Measurements from ENCODE around the gene ERGIC1. TPM values are rescaled to one million over a fixed set of nuclear protein-coding genes. Genes with fewer than 3 reads are reported as not detected.
A peak's percentile ranks its signal among the peaks of the same experiment; 100 is the strongest.

Gene ERGIC1
- total RNA-seq, 1 experiment from 2014 or later: 89.8 TPM

DNA sequence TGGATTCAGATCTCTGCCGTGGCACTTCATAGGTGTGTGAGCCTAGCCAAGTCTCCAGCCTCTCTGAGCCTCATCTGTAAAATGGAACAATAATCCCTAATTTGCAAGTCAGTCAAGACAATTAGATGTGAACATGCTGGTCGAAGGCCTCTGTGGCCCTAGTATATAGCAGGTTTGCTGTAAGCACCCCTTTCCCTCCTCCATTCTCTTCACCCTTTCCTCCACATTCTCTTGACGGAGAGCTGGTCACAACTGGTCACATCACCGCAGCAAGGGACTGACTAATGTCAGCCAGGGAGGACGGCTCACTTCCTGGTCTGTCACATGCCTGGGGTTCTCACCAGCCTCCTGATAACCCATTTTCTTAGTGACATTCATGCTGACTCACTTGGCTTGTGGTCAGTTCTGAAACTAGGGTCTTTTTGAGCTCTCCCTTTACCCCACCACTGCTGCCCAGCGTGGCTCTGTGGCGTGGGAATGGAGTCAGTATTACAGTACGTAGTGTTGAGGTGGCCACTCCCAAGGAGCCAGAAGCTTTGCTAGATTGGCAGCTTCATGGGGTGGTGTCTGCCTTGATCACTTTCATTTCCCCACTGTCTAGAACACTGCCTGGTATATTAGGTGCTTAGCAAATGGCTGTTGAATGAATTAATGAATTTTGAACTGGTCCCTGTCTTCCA is 47.8 kb downstream of the ERGIC1 start:
- ChIA-PET CTCF (interaction anchor here (1.1 to 1.3 kb wide), 3 partner anchors 10 to 165 kb away, joined by 3 to 4 read pairs (median 3); no protein-coding TSS in a partner anchor), POLR2A (no interaction called here)
- Mint-ChIP-seq H3K4me1 (peaks cover 6% of the 10 kb centered on the region; the same call in 1 of the 2 replicates), H3K9me3 (peaks cover 10% of the 10 kb centered on the region), H3K4me3 (no peak overlapping the region), H3K27ac (peak overlapping the region; percentile 27; the same call in 1 of the 2 replicates), H3K27me3 (ENCODE audit: low read depth) (no peaks in the 10 kb centered on the region), H3K36me3 (peaks cover 21% of the 10 kb centered on the region)
- TF ChIP-seq, protein P1, sequence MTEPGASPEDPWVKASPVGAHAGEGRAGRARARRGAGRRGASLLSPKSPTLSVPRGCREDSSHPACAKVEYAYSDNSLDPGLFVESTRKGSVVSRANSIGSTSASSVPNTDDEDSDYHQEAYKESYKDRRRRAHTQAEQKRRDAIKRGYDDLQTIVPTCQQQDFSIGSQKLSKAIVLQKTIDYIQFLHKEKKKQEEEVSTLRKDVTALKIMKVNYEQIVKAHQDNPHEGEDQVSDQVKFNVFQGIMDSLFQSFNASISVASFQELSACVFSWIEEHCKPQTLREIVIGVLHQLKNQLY (CRISPR knock-in tag; IDR thresholded peaks at IDR 0.05): no peak
- TF ChIP-seq, protein P2, sequence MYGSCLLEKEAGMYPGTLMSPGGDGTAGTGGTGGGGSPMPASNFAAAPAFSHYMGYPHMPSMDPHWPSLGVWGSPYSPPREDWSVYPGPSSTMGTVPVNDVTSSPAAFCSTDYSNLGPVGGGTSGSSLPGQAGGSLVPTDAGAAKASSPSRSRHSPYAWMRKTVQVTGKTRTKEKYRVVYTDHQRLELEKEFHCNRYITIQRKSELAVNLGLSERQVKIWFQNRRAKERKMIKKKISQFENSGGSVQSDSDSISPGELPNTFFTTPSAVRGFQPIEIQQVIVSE (CRISPR knock-in tag; IDR thresholded peaks at IDR 0.05; ENCODE audit: borderline replicate concordance): no peak
- TF ChIP-seq, protein P3, sequence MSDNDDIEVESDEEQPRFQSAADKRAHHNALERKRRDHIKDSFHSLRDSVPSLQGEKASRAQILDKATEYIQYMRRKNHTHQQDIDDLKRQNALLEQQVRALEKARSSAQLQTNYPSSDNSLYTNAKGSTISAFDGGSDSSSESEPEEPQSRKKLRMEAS (CRISPR knock-in tag; IDR thresholded peaks at IDR 0.05): no peak
- TF ChIP-seq FOXK1 (CRISPR knock-in tag; IDR thresholded peaks at IDR 0.05) (no peak), RELA (CRISPR knock-in tag; IDR thresholded peaks at IDR 0.05; ENCODE audit: borderline replicate concordance) (no peak), FOXP4 (CRISPR knock-in tag; IDR thresholded peaks at IDR 0.05) (no peak), CREM (CRISPR knock-in tag; IDR thresholded peaks at IDR 0.05) (no peak), NFYB (CRISPR knock-in tag; conservative IDR thresholded peaks at IDR 0.05; ENCODE audit: low read depth) (no peak), EMX1 (CRISPR knock-in tag; IDR thresholded peaks at IDR 0.05) (no peak), CBFB (CRISPR knock-in tag; IDR thresholded peaks at IDR 0.05; ENCODE audit: low read depth) (no peak), ZNF512 (CRISPR knock-in tag; IDR thresholded peaks at IDR 0.05; ENCODE audit: borderline replicate concordance) (no peak), ZNF416 (CRISPR knock-in tag; IDR thresholded peaks at IDR 0.05) (no peak), ZNF121 (CRISPR knock-in tag; IDR thresholded peaks at IDR 0.05) (no peak), ZNF219 (CRISPR knock-in tag; IDR thresholded peaks at IDR 0.05; ENCODE audit: borderline replicate concordance) (no peak), ETV6 (CRISPR knock-in tag; IDR thresholded peaks at IDR 0.05) (no peak)
- TF ChIP-seq, protein P4, sequence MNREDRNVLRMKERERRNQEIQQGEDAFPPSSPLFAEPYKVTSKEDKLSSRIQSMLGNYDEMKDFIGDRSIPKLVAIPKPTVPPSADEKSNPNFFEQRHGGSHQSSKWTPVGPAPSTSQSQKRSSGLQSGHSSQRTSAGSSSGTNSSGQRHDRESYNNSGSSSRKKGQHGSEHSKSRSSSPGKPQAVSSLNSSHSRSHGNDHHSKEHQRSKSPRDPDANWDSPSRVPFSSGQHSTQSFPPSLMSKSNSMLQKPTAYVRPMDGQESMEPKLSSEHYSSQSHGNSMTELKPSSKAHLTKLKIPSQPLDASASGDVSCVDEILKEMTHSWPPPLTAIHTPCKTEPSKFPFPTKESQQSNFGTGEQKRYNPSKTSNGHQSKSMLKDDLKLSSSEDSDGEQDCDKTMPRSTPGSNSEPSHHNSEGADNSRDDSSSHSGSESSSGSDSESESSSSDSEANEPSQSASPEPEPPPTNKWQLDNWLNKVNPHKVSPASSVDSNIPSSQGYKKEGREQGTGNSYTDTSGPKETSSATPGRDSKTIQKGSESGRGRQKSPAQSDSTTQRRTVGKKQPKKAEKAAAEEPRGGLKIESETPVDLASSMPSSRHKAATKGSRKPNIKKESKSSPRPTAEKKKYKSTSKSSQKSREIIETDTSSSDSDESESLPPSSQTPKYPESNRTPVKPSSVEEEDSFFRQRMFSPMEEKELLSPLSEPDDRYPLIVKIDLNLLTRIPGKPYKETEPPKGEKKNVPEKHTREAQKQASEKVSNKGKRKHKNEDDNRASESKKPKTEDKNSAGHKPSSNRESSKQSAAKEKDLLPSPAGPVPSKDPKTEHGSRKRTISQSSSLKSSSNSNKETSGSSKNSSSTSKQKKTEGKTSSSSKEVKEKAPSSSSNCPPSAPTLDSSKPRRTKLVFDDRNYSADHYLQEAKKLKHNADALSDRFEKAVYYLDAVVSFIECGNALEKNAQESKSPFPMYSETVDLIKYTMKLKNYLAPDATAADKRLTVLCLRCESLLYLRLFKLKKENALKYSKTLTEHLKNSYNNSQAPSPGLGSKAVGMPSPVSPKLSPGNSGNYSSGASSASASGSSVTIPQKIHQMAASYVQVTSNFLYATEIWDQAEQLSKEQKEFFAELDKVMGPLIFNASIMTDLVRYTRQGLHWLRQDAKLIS (CRISPR knock-in tag; IDR thresholded peaks at IDR 0.05; ENCODE audit: borderline replicate concordance): no peak
- TF ChIP-seq, protein P5, sequence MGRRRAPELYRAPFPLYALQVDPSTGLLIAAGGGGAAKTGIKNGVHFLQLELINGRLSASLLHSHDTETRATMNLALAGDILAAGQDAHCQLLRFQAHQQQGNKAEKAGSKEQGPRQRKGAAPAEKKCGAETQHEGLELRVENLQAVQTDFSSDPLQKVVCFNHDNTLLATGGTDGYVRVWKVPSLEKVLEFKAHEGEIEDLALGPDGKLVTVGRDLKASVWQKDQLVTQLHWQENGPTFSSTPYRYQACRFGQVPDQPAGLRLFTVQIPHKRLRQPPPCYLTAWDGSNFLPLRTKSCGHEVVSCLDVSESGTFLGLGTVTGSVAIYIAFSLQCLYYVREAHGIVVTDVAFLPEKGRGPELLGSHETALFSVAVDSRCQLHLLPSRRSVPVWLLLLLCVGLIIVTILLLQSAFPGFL (CRISPR knock-in tag; IDR thresholded peaks at IDR 0.05; ENCODE audit: borderline replicate concordance): no peak
- TF ChIP-seq, protein P6, sequence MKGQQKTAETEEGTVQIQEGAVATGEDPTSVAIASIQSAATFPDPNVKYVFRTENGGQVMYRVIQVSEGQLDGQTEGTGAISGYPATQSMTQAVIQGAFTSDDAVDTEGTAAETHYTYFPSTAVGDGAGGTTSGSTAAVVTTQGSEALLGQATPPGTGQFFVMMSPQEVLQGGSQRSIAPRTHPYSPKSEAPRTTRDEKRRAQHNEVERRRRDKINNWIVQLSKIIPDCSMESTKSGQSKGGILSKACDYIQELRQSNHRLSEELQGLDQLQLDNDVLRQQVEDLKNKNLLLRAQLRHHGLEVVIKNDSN (CRISPR knock-in tag; IDR thresholded peaks at IDR 0.05): no peak
- no peak for DNase-seq (ENCODE audit: low spot score)
- no peak for ATAC-seq
